Stimulated activated CD4-positive, alpha-beta T cell treated with anti-CD3 and anti-CD28 coated beads, Interleukin-4, amount 100 ng/mL, for 48 hours (primary cell): Measurements from ENCODE around the gene CCDC154.

Source experiments
- DNase-seq, 2 donors: peaks; one replicate each; pipeline ENCODE4 v3.0.0-alpha.2; 2020; ENCODE audit warnings: low read depth in 2 of 2

CCDC154 gene

DNA sequence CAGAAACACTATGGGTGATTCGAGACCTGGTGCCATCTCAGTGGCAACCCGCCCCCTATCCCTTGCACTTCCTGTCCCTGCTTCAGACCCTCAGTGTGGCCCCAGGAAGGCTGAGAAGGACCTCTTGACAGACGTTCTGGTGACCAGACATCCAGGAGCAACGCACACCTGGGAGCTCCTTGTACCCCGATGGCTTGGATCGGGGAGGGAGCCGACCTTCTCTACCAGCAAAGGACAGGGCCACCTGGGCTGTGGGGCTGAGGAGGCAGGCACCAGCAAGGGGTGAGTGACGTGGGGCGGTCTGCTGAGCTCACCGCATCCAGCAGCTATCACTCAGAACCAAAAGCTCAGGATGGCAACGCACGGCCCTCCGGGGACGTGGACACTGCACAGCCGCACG lies 57.0 kb downstream of the CCDC154 start:
- no peak for DNase-seq

DNA sequence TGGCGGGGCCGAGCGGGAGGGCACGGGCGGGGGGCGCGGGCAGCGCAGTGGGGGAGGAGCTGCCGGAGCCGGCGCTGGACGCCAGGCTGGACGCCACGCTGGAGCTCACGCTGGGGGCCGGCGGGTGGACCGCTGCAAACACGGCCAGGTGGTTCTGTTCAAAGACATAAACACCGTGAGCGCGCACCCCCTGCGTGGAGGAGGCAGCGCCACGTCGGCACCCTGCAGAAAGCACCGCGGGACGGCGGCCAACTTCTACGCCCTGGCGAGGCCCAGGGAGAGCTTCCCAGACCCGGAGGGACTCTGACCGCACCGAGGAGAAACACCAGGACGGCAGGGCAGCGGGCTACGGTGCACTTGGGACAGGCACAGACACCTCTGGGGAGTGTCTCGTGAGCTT lies 59.1 kb downstream of the CCDC154 start:
- DNase-seq, result no peak
